Activated naive CD8-positive, alpha-beta T cell (primary cell): ENCODE data around the gene TBX2.

Experiments used
- H3K27ac Mint-ChIP-seq: one replicate; pipeline ENCODE4 v1.8.0; 2021; ENCODE audit warnings: mixed read lengths
- H3K27me3 Mint-ChIP-seq: one replicate; pipeline ENCODE4 v1.8.0; 2021; ENCODE audit warnings: mixed read lengths
- H3K36me3 Mint-ChIP-seq: one replicate; pipeline ENCODE4 v1.8.0; 2021; ENCODE audit warnings: mixed read lengths
- H3K4me1 Mint-ChIP-seq: one replicate; pipeline ENCODE4 v1.8.0; 2021; ENCODE audit warnings: low read depth, mixed read lengths
- H3K4me3 Mint-ChIP-seq: one replicate; pipeline ENCODE4 v1.8.0; 2021; ENCODE audit warnings: mild to moderate bottlenecking, mixed read lengths
- H3K9me3 Mint-ChIP-seq: one replicate; pipeline ENCODE4 v1.8.0; 2021; ENCODE audit warnings: low read depth, mixed read lengths

Gene TBX2

DNA sequence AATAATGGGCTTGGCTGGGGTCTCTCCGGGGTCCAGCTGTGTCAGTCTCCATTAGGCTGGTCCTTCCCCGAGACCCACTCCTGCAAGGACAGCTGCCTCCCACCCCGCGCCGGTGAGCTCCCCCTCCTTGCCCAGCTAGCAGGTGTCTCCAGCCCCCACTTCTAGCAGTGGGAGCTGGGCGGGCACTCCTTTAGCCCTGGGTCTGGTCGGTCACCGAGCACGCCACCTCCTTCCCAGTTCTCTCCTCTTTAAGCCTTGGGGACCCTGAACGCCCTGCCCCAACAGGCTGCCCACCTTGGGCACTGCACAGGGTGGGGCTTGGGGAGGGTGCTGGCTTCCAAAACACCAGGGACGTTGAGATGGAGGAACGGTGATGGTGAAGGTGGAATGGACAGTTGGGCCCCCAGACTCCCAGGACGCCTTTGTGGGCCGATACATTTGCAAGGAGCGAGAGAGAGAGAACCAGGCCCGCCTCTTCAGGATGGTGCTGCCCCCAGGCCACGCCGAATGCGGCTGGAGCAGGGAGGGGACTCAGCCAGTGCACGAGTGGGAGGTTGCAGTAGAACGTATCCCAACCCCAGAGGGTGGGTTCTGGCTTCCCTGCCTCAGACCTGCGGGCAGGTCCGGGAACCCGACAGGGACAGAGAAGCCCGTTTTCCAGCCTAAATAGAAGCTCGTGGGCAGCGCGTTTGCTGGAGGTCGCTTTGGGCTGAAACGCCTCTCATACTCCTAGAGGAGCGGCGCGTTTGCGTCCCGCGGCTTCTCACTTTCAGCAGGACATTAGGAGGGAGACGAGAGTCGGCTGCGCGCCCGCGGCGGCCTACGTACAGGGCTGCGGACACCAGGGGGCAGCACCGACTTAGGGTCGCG, 10.7 kb downstream of the TBX2 start:
- Mint-ChIP-seq H3K27me3 (peaks cover 21% of the 10 kb centered on the region), H3K9me3 (no peaks in the 10 kb centered on the region), H3K4me3 (peak overlapping the region; percentile 78), H3K36me3 (no peaks in the 10 kb centered on the region), H3K4me1 (peaks cover 21% of the 10 kb centered on the region), H3K27ac (no peak overlapping the region)

DNA sequence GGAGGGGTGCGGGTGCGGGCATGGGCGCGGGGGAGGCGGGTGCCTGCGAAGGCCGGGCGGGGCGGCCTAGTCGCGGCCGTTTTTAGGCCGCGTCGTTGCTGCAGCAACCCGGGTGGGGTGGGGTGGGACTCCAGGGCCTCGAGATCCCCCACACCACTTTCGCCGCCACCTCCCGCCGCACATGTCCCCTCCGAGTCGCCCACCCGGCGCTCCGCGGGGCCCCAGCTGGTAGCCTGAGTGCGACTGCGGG, 11.3 kb downstream of the TBX2 start:
- Mint-ChIP-seq H3K36me3 (no peaks in the 10 kb centered on the region), H3K27me3 (peaks cover 21% of the 10 kb centered on the region), H3K27ac (no peak overlapping the region), H3K4me1 (peaks cover 21% of the 10 kb centered on the region), H3K4me3 (peak overlapping the region; percentile 78), H3K9me3 (no peaks in the 10 kb centered on the region)

DNA sequence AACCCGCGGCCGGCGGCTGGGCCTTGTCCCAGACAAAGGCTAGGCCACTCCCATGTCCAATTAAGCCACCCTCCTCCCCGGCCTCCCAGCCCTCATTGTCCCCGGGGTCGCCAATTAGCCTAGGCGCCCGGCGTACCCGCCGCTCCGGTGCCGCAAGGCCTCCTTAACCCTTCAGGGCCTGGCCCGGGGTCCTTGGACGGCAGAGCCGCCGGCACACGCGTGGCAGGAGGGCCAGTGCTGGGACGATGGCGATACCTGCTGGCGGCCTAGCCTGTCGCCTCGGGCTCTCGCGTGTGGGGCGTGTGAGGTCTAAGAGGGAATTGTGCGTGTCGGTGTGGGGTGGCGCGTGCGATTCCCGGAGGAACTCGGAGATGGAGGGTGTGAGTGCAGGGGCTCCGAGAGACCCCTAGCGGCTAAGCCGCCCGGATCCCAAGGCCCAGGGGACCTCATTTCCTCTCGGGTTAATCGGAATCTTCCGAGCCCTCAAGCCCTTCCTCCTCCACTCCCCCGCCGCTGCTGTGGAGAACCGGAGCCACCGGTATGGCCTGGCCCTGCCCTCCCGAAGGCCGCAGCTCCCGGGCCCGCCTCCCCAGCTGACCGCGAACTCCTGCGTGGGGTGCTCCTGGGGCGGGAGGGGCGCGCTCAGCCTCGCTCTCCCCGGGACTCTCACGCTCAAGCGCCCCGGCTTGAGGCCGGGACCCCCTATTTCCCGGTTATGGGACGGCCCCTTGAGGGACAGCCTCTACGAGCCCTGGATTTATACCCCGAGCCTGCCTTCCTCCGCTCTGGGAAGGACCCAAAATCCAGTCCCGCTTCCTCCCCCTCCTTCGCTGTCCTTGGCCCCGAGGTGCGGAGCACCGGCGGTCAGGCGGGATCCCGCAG, 11.9 kb downstream of the TBX2 start:
- no peak overlapping the region for H3K27ac Mint-ChIP-seq
- H3K4me3 Mint-ChIP-seq = peak overlapping the region; percentile 66
- H3K4me1 Mint-ChIP-seq = peaks cover 21% of the 10 kb centered on the region
- peaks cover 21% of the 10 kb centered on the region for H3K27me3 Mint-ChIP-seq
- H3K36me3 Mint-ChIP-seq = no peaks in the 10 kb centered on the region
- no peaks in the 10 kb centered on the region for H3K9me3 Mint-ChIP-seq

- H3K36me3 Mint-ChIP-seq = no peaks in the 10 kb centered on the region
- no peak overlapping the region for H3K27ac Mint-ChIP-seq
- H3K27me3 Mint-ChIP-seq = peaks cover 20% of the 10 kb centered on the region
- peak overlapping the region; percentile 44 for H3K4me3 Mint-ChIP-seq
- peaks cover 21% of the 10 kb centered on the region for H3K4me1 Mint-ChIP-seq
- no peaks in the 10 kb centered on the region for H3K9me3 Mint-ChIP-seq
Measured at GRCh38 chr17:61412143-61412859, 12.7 kb downstream of the TBX2 start.

DNA sequence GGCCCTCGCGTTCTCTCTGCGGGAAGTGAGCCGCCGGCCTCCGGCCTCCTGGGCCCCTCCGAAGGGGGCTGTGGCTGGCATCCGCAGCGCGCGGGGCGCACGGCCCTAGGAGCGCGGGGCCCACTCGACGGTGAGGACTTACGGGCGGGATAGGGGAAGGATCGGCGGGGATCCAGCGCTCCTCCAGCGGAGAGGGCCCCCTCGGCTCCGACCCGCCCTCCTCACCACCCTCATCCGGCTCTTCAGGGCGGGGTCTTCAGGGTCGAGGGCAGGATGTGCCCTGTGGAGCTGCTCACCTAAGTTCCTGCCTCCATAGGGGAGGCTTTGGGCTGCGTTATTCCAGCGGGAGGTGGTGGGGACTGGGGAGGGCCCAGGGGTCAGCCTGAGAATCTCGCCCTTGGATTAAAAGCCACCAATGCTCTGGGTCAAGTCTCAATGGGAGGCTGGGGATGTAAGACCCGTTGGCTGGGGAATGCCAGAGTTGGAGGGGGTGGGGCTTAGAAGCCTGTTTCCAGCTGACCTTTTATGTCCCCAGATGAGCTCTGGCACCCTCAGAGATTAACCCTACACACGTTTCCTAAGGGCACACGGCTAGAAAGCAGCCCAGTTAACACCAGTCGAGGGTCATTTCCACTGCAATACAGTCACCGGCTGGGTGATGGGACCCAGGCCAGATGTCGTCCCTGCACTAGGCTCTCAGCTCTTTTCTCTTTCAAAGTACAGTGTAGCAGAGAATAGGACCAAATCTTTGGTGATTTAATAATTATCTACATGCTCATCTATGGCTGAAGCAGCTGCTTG, 13.4 kb downstream of the TBX2 start:
- Mint-ChIP-seq H3K36me3 (no peaks in the 10 kb centered on the region), H3K4me3 (peak overlapping the region; percentile 69), H3K27ac (no peak overlapping the region), H3K4me1 (peaks cover 16% of the 10 kb centered on the region), H3K27me3 (peaks cover 19% of the 10 kb centered on the region), H3K9me3 (no peaks in the 10 kb centered on the region)

DNA sequence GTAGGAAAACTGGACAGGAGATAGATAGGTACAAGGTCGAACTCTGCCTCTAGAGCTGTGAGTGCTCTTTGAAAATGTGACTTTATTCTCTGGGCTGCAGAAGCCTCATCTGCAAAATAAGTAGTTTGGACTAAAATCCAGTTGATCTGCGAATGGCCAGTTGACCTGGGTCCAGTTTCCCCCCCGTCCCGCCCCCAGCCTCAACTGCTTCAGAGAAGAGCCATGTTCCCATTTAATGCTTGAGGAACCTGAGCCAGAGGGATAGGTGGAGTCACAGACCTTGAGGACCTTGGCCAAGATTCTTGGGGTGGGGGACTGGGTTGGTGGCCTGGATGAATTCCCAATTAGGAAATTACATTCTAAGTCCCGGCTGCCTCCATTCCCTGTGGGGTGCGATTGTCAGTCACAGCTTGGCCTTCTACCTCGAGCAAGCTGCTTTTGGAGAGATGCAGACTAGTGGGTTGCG, 14.1 kb downstream of the TBX2 start:
- no peak overlapping the region for H3K4me3 Mint-ChIP-seq
- H3K36me3 Mint-ChIP-seq = no peaks in the 10 kb centered on the region
- H3K9me3 Mint-ChIP-seq = no peaks in the 10 kb centered on the region
- peaks cover 13% of the 10 kb centered on the region for H3K4me1 Mint-ChIP-seq
- peaks cover 16% of the 10 kb centered on the region for H3K27me3 Mint-ChIP-seq
- H3K27ac Mint-ChIP-seq = no peak overlapping the region

- H3K4me1 Mint-ChIP-seq = peaks cover 10% of the 10 kb centered on the region
- H3K27me3 Mint-ChIP-seq = peaks cover 18% of the 10 kb centered on the region
- no peak overlapping the region for H3K27ac Mint-ChIP-seq
- H3K36me3 Mint-ChIP-seq = no peaks in the 10 kb centered on the region
- no peak overlapping the region for H3K4me3 Mint-ChIP-seq
- no peaks in the 10 kb centered on the region for H3K9me3 Mint-ChIP-seq
Measured at GRCh38 chr17:61414141-61414935, 14.7 kb downstream of the TBX2 start.

DNA sequence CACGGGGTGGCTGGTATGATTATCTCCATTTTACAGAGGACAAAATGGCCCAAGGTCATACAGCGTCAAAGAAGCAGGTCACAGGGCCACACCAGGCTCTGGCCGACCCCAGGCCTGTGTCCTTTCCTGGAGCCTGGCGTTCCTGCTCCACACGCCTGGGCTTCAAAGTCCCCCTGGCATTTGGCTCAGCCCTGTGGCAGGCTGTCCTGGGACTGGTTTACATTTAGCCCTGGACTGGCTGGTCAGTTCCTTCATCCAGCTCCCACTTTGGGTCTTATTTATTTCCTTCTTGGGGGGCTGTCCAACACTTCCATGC, 15.3 kb downstream of the TBX2 start:
- no peaks in the 10 kb centered on the region for H3K9me3 Mint-ChIP-seq
- peaks cover 8% of the 10 kb centered on the region for H3K4me1 Mint-ChIP-seq
- no peaks in the 10 kb centered on the region for H3K36me3 Mint-ChIP-seq
- no peak overlapping the region for H3K4me3 Mint-ChIP-seq
- H3K27me3 Mint-ChIP-seq = peaks cover 18% of the 10 kb centered on the region
- no peak overlapping the region for H3K27ac Mint-ChIP-seq

DNA sequence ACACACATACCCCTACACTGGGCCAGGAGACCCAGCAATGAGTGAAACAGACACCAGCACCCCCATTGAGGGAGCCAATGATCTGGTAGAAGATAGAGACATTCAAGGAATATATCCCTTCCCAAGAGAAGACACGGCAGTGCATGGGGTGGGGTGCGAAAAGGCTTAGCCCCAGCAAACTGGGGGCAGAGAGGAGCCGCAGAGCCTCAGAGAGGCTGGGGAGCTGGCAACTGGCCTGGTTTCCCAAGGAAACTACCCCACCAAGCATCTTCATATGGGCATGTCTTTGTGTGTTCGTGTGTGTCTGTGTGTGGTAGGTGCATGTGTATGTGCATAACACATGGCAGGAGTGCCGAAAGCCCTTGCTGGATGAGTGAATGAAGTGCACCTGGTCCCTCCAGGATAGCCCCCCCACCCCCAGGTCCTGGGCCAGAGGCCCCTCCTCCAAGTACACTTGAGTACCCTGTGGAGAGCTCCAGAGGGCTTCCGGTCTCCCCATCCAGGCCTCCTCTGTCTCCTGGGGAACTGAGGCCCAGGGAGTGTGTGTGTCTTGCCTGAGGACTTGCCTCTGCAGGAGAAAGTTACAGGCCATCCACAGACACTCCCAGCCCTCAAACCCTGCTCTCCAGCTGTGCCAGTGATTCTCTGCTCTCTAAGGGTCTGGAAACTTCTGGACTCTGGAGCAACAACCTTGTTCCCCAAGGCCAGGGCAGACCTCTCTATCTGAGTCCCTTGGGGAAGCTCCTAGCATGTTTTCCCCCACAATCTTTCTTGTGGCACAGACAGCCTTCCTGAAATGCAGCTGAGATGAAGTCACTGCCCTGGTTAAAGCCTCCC, 15.9 kb downstream of the TBX2 start:
- peaks cover 1% of the 10 kb centered on the region for H3K4me1 Mint-ChIP-seq
- H3K27me3 Mint-ChIP-seq = peaks cover 18% of the 10 kb centered on the region
- H3K36me3 Mint-ChIP-seq = no peaks in the 10 kb centered on the region
- H3K9me3 Mint-ChIP-seq = no peaks in the 10 kb centered on the region
- H3K27ac Mint-ChIP-seq = no peak overlapping the region
- no peak overlapping the region for H3K4me3 Mint-ChIP-seq

- Mint-ChIP-seq H3K27ac (no peak overlapping the region), H3K4me1 (no peaks in the 10 kb centered on the region), H3K4me3 (no peak overlapping the region), H3K36me3 (no peaks in the 10 kb centered on the region), H3K9me3 (no peaks in the 10 kb centered on the region), H3K27me3 (peaks cover 18% of the 10 kb centered on the region)
Measured at GRCh38 chr17:61416211-61416539, 16.5 kb downstream of the TBX2 start.

- Mint-ChIP-seq H3K36me3 (no peaks in the 10 kb centered on the region), H3K4me3 (no peak overlapping the region), H3K4me1 (no peaks in the 10 kb centered on the region), H3K27ac (no peak overlapping the region), H3K27me3 (peaks cover 21% of the 10 kb centered on the region), H3K9me3 (no peaks in the 10 kb centered on the region)
Measured at GRCh38 chr17:61416540-61417363, 17.1 kb downstream of the TBX2 start.

DNA sequence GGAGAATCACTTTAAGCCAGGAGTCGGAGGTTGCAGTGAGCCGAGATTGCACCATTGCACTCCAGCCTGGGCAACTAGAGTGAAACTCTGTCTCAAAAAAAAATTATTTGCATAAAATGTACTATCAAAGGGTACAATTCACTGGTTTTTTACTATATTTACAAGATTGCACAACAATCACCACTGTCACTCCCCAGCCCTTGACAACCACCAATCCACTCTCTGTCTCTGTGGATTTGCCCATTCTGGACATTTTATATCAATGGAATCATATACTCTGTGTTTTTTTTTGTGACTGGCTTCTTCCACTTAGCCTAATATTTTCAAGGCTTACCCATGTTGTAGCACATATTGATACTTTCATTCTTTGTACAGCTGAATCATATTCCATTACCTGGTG, 18.8 kb downstream of the TBX2 start:
- Mint-ChIP-seq H3K9me3 (no peaks in the 10 kb centered on the region), H3K27ac (no peak overlapping the region), H3K4me1 (no peaks in the 10 kb centered on the region), H3K4me3 (no peak overlapping the region), H3K27me3 (peaks cover 27% of the 10 kb centered on the region), H3K36me3 (no peaks in the 10 kb centered on the region)
